KOPT-K1 (cell line): ENCODE measurements around the gene TNFRSF6B.

Experiments
- H3K27ac ChIP-seq: fragments of 200-600 bp; sonication (generic); 2 replicates; pipeline ENCODE4 v1.5.1; 2016; ENCODE audit warnings: antibody characterized with exemption, mild to moderate bottlenecking, low read depth, low read length; ENCODE audit not compliant: poor library complexity, severe bottlenecking
- H3K36me3 ChIP-seq: fragments of 200-600 bp; sonication (generic); 2 replicates; pipeline ENCODE4 v1.5.1; 2017; ENCODE audit warnings: antibody characterized with exemption, mild to moderate bottlenecking, low read length, moderate library complexity; ENCODE audit not compliant: insufficient read depth
- H3K9me3 ChIP-seq: fragments of 200-600 bp; sonication (generic); 2 replicates; pipeline ENCODE4 v1.5.1; 2017; ENCODE audit warnings: antibody characterized with exemption, low read length, mild to moderate bottlenecking; ENCODE audit not compliant: insufficient read depth, poor library complexity, severe bottlenecking

TNFRSF6B gene

GRCh38 chr20:63746751-63747315, 50.4 kb downstream of the TNFRSF6B start:
- peaks cover 5% of the 10 kb centered on the region; the same call in 1 of the 2 replicates for H3K36me3 ChIP-seq
- H3K9me3 ChIP-seq: no peaks in the 10 kb centered on the region
- no peak overlapping the region for H3K27ac ChIP-seq

DNA sequence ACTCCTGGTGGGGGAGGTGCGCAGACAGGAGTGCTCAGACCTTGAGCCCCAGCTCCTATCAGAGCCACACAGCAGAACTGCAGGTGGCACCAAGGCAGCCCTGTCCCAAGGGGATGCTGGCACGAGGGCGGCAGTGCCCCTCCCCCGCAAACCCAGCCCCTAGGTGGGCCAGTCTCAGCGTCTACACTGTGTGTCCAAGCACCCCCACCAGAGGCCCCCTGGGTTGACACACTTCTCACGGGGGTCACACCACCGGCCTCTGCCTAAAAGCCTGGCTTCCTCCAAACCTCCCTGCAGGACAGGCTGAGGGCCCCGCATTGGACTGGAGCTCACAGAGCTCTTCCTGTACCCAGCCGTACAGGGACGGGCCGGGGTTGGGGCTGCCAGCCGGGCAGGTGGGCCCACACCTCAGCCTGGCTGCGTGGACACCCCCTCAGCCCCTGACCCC, 51.2 kb downstream of the TNFRSF6B start:
- no peaks in the 10 kb centered on the region for H3K36me3 ChIP-seq
- no peak overlapping the region for H3K27ac ChIP-seq
- no peaks in the 10 kb centered on the region for H3K9me3 ChIP-seq
